ENCODE results near the gene RNU5B-1. TPM values are rescaled to one million over a fixed set of nuclear protein-coding genes. Genes with fewer than 3 reads are reported as not detected.

The RNU5B-1 gene
- total RNA-seq, 1 experiment from 2014 or later, result 25.8 TPM

GRCh38 chr15:65275728-65276126, 28.8 kb upstream of the RNU5B-1 start:
- Mint-ChIP-seq H3K27me3 (ENCODE audit: unreplicated experiment) (no peaks in the 10 kb centered on the region), H3K9me3 (ENCODE audit: low read depth, unreplicated experiment) (no peaks in the 10 kb centered on the region), H3K27ac (ENCODE audit: unreplicated experiment) (no peak overlapping the region), H3K36me3 (ENCODE audit: insufficient read depth, unreplicated experiment) (no peaks in the 10 kb centered on the region), H3K4me1 (ENCODE audit: low read depth, unreplicated experiment) (peaks cover 17% of the 10 kb centered on the region), H3K4me3 (ENCODE audit: low read depth, unreplicated experiment) (no peak overlapping the region)
- BruUV-seq (replicated peaks), result no TSS peak
- intact Hi-C loops (cut with micrococcal nuclease; ENCODE audit: unreplicated experiment), result no loop called here
- no peak for TF ChIP-seq CTCF (IDR thresholded peaks at IDR 0.05; ENCODE audit: unreplicated experiment)
- CTCF ChIA-PET, result interaction anchor here (0.6 to 1.9 kb wide), 3 partner anchors 11 to 67 kb away, joined by 3 to 11 read pairs (median 6); partner anchors contain the start of gene PARP16
- DNase-seq, result no peak

DNA sequence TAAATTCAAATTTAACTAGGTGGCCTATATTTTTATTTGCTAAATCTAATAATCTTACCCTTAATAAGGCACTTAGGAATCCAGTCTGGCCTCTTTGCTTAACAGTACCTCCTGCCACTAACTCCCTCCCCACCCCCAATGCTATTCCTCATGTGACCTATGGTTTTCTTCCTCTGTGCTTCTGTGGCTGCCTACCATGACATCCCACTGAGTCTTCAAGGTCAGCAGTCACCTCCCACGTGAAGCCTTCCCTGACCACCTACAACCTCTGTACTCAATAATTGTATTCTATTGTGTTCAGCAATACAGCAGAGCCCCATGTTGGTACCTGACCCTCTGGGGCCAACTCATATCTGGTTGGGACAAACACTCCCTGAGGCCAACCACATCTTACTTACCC, 27.5 kb upstream of the RNU5B-1 start:
- no peaks in the 10 kb centered on the region for H3K9me3 Mint-ChIP-seq (ENCODE audit: low read depth, unreplicated experiment)
- no peaks in the 10 kb centered on the region for H3K36me3 Mint-ChIP-seq (ENCODE audit: insufficient read depth, unreplicated experiment)
- H3K4me1 Mint-ChIP-seq (ENCODE audit: low read depth, unreplicated experiment), result peaks cover 17% of the 10 kb centered on the region
- TF ChIP-seq CTCF (IDR thresholded peaks at IDR 0.05; ENCODE audit: unreplicated experiment), result no peak
- intact Hi-C loops (cut with micrococcal nuclease; ENCODE audit: unreplicated experiment), result no loop called here
- no peak for DNase-seq
- no peak overlapping the region for H3K27ac Mint-ChIP-seq (ENCODE audit: unreplicated experiment)
- CTCF ChIA-PET, result no interaction called here
- BruUV-seq (replicated peaks), result no TSS peak
- no peak overlapping the region for H3K4me3 Mint-ChIP-seq (ENCODE audit: low read depth, unreplicated experiment)
- no peaks in the 10 kb centered on the region for H3K27me3 Mint-ChIP-seq (ENCODE audit: unreplicated experiment)

GRCh38 chr15:65278480-65278879, 26.0 kb upstream of the RNU5B-1 start:
- Mint-ChIP-seq H3K4me1 (ENCODE audit: low read depth, unreplicated experiment) (peaks cover 17% of the 10 kb centered on the region), H3K27ac (ENCODE audit: unreplicated experiment) (no peak overlapping the region), H3K27me3 (ENCODE audit: unreplicated experiment) (no peaks in the 10 kb centered on the region), H3K4me3 (ENCODE audit: low read depth, unreplicated experiment) (no peak overlapping the region), H3K9me3 (ENCODE audit: low read depth, unreplicated experiment) (no peaks in the 10 kb centered on the region), H3K36me3 (ENCODE audit: insufficient read depth, unreplicated experiment) (no peaks in the 10 kb centered on the region)
- no TSS peak for BruUV-seq (replicated peaks)
- intact Hi-C loops (cut with micrococcal nuclease; ENCODE audit: unreplicated experiment), result no loop called here
- CTCF ChIA-PET, result interaction anchor here (0.6 to 1.1 kb wide), 2 partner anchors 8 to 722 kb away, joined by 4 to 5 read pairs; partner anchors contain the start of gene PARP16
- no peak for TF ChIP-seq CTCF (IDR thresholded peaks at IDR 0.05; ENCODE audit: unreplicated experiment)
- no peak for DNase-seq

GRCh38 chr15:65285291-65286068, 19.0 kb upstream of the RNU5B-1 start:
- no peaks in the 10 kb centered on the region for H3K9me3 Mint-ChIP-seq (ENCODE audit: low read depth, unreplicated experiment)
- intact Hi-C loops (cut with micrococcal nuclease; ENCODE audit: unreplicated experiment), result no loop called here
- no peak for DNase-seq
- CTCF ChIA-PET, result interaction anchor here (0.7 to 2.0 kb wide), 5 partner anchors 11 to 1627 kb away, joined by 3 to 6 read pairs (median 3); partner anchors contain the start of gene RNU5B-1
- BruUV-seq (replicated peaks), result TSS peak; percentile 53
- no peaks in the 10 kb centered on the region for H3K27me3 Mint-ChIP-seq (ENCODE audit: unreplicated experiment)
- H3K4me1 Mint-ChIP-seq (ENCODE audit: low read depth, unreplicated experiment), result peaks cover 6% of the 10 kb centered on the region
- no peak for TF ChIP-seq CTCF (IDR thresholded peaks at IDR 0.05; ENCODE audit: unreplicated experiment)
- peak overlapping the region; percentile 96 for H3K4me3 Mint-ChIP-seq (ENCODE audit: low read depth, unreplicated experiment)
- peaks cover 17% of the 10 kb centered on the region for H3K36me3 Mint-ChIP-seq (ENCODE audit: insufficient read depth, unreplicated experiment)
- H3K27ac Mint-ChIP-seq (ENCODE audit: unreplicated experiment), result peak overlapping the region; percentile 36

All from Calu3 (cell line).